ENCODE measurements around the gene HSP90AB1. TPM values are rescaled to one million over a fixed set of nuclear protein-coding genes. Genes with fewer than 3 reads are reported as not detected.

The HSP90AB1 gene
- total and polyA plus RNA-seq, 9 of the 15 experiments (the other 6 are each of a cell fraction or from before 2014, with no cell fraction given), result 1,780 to 3,358 (median 2,262) TPM

DNA sequence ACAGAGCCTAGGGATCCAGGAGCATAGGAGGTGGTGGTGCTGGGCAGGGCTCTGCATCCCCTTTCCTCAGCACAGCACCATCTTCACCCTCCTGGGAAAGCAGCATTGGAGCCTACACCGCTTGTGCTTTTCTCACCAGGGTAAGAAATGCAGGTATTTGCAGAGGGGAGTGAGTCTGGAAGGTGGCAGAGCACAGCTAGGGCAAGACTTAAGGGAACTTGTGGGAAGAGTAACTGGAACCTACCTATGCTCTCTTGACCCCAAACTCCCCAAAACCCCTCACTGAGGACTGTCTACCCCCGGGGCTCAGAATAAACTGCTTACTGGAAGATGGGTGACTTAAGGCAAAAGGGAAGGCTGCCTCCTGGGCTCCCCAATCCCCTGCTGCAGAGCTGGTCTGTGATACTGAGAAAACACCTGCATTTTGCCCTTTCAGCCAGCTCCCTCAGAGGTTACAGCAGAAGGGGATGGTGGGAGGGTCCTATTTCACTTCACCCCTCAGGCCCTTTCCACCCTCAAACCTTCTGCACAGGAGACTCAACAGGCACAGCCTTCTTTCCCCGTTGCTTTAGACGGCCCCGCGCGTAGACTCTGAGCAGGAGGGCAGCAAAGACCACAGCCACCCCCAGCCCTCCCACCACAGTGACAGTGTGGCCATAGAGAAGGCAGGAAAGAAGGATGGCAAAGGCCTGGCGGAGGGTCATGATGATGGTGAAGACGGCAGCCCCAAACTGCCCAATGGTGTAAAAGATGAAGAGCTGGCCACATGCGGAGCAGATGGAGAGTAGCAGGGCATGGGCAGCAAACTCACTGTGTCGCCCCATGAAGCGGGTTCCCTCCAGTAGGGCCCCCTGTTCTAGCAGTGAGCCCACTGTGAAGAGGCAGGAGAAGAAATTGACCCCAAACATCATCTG is 7.5 kb downstream of the HSP90AB1 start (continued):
- TF ChIP-seq ERF (CRISPR knock-in tag; IDR thresholded peaks at IDR 0.05) (peak; percentile 50; the same call in 1 of the 2 replicates), ZNF224 (CRISPR knock-in tag; IDR thresholded peaks at IDR 0.05) (peak; percentile 39; the same call in 1 of the 2 replicates), TSC22D4 (tag; IDR thresholded peaks at IDR 0.05) (no peak), EZH2 (IDR thresholded peaks at IDR 0.05; ENCODE audit: borderline replicate concordance, low read depth, low read length) (no peak), PTRF (tag; IDR thresholded peaks at IDR 0.05) (no peak), ZNF232 (CRISPR knock-in tag; IDR thresholded peaks at IDR 0.05) (no peak), PHTF2 (CRISPR knock-in tag; IDR thresholded peaks at IDR 0.05) (peak; percentile 84), CCNT2 (IDR thresholded peaks at IDR 0.05; ENCODE audit: borderline replicate concordance, extremely low read depth, insufficient read length, low read depth, low read length) (peak; percentile 62), CHCHD3 (CRISPR knock-in tag; IDR thresholded peaks at IDR 0.05) (no peak), HNRNPUL1 (IDR thresholded peaks at IDR 0.05; ENCODE audit: low read length) (no peak), ZNF766 (CRISPR knock-in tag; conservative IDR thresholded peaks at IDR 0.05) (no peak), POLR2AphosphoS5 (IDR thresholded peaks at IDR 0.05; ENCODE audit: control insufficient read depth, insufficient read depth, low read depth, low read length) (peak; percentile 87), FOXM1 (IDR thresholded peaks at IDR 0.05; ENCODE audit: low read depth) (no peak), FOXM1 (CRISPR knock-in tag; IDR thresholded peaks at IDR 0.05; ENCODE audit: low read depth) (no peak), FOS (IDR thresholded peaks at IDR 0.05; ENCODE audit: extremely low read depth, insufficient read length) (no peak), PTBP1 (IDR thresholded peaks at IDR 0.05; ENCODE audit: low read depth, low read length) (no peak), KDM5B (IDR thresholded peaks at IDR 0.05; ENCODE audit: insufficient replicate concordance, low read depth, low read length) (peak; percentile 22), SIN3A (IDR thresholded peaks at IDR 0.05; ENCODE audit: borderline replicate concordance in 2 of 2, control insufficient read depth in 1 of 2, low read depth in 2 of 2, low read length in 2 of 2) (peak in 1 of 2 experiments; percentile 59; a peak in 1 of 4 replicates), SMARCA4 (IDR thresholded peaks at IDR 0.05) (no peak), MBD2 (IDR thresholded peaks at IDR 0.05; ENCODE audit: borderline replicate concordance, low read depth) (peak; percentile 19; the same call in 1 of the 2 replicates), GATA2 (CRISPR knock-in tag; IDR thresholded peaks at IDR 0.05) (no peak)
- TF ChIP-seq, protein P1, sequence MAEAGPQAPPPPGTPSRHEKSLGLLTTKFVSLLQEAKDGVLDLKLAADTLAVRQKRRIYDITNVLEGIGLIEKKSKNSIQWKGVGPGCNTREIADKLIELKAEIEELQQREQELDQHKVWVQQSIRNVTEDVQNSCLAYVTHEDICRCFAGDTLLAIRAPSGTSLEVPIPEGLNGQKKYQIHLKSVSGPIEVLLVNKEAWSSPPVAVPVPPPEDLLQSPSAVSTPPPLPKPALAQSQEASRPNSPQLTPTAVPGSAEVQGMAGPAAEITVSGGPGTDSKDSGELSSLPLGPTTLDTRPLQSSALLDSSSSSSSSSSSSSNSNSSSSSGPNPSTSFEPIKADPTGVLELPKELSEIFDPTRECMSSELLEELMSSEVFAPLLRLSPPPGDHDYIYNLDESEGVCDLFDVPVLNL (CRISPR knock-in tag; IDR thresholded peaks at IDR 0.05; ENCODE audit: low read depth), result 0 out of 2 replicates have a peak, but pooled peaks have one; percentile 11
- TF ChIP-seq, protein P2, sequence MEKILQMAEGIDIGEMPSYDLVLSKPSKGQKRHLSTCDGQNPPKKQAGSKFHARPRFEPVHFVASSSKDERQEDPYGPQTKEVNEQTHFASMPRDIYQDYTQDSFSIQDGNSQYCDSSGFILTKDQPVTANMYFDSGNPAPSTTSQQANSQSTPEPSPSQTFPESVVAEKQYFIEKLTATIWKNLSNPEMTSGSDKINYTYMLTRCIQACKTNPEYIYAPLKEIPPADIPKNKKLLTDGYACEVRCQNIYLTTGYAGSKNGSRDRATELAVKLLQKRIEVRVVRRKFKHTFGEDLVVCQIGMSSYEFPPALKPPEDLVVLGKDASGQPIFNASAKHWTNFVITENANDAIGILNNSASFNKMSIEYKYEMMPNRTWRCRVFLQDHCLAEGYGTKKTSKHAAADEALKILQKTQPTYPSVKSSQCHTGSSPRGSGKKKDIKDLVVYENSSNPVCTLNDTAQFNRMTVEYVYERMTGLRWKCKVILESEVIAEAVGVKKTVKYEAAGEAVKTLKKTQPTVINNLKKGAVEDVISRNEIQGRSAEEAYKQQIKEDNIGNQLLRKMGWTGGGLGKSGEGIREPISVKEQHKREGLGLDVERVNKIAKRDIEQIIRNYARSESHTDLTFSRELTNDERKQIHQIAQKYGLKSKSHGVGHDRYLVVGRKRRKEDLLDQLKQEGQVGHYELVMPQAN (IDR thresholded peaks at IDR 0.05; ENCODE audit: borderline replicate concordance), result 0 out of 2 replicates have a peak, but pooled peaks have one; percentile 23

All from K562 (cell line).